ENCODE data around the gene SFRP2.

The SFRP2 gene

DNA sequence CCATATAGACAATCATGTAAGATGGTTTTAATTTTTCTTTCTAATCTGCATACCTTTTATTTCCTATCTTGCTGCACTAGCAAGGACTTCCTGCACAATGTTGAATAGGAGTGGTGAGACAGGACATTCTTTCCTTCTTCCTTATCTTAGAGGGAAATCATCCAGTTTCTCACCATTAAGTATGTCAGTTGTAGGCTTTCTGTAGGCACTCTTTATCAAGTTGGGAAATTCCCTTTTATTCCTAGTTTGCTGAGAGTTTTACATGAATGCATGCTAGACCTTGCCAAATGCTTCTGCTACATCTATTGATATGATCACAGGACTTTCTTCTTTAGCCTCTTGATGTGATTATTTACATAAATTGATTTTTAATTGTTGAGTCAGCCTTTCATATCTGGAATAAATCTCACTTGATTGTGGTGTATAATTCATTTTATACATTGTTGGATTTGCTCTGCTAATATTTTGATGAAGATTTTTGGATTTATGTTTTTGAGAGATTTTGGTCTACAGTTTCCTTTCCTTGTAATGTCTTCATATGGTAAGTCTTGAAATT, 52.9 kb downstream of the SFRP2 start:
- H3K4me3 ChIP-seq (replicated peaks; ENCODE audit: low read depth, low read length), result no peak overlapping the region
- DNase-seq (ENCODE audit: extremely low read depth, low read depth), result no peak
- TF ChIP-seq, protein P1, sequence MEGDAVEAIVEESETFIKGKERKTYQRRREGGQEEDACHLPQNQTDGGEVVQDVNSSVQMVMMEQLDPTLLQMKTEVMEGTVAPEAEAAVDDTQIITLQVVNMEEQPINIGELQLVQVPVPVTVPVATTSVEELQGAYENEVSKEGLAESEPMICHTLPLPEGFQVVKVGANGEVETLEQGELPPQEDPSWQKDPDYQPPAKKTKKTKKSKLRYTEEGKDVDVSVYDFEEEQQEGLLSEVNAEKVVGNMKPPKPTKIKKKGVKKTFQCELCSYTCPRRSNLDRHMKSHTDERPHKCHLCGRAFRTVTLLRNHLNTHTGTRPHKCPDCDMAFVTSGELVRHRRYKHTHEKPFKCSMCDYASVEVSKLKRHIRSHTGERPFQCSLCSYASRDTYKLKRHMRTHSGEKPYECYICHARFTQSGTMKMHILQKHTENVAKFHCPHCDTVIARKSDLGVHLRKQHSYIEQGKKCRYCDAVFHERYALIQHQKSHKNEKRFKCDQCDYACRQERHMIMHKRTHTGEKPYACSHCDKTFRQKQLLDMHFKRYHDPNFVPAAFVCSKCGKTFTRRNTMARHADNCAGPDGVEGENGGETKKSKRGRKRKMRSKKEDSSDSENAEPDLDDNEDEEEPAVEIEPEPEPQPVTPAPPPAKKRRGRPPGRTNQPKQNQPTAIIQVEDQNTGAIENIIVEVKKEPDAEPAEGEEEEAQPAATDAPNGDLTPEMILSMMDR (IDR thresholded peaks at IDR 0.05; ENCODE audit: low read depth, low read length, missing control alignments), result no peak

DNA sequence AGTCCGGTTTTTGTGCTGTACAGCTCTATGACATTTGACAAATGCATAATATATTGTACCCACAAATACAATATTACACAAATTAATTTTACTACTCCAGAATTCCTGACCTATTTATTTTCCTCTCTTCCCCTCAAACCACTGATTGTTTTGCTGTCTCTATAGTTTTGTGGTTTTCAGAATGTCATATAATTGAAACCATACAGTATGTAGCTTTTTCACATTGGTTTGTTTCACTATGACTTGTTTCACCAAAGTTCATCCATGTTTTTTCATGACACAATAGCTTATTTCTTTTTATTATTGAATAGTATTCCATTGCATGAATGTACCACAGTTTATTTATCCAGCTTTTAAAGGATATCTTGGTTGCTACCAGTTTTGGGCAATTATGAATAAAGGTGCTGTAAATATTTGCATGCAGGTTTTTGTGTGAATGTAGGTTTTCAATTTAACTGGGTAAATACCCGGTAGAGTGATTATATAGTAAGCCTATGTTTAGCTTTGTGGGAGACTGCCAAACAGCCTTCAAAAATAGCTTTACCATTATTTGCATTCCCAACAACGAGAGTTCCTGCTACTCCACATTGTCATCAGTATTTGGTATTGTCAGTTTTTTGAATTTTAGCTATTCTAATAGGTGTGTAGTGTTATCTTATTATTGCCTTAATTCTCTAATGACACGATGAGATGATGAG, 55.0 kb downstream of the SFRP2 start:
- TF ChIP-seq, protein P1 (IDR thresholded peaks at IDR 0.05; ENCODE audit: low read depth, low read length, missing control alignments), result no peak
- no peak overlapping the region for H3K4me3 ChIP-seq (replicated peaks; ENCODE audit: low read depth, low read length)
- DNase-seq (ENCODE audit: extremely low read depth, low read depth), result no peak

- TF ChIP-seq, protein P1 (IDR thresholded peaks at IDR 0.05; ENCODE audit: low read depth, low read length, missing control alignments), result no peak
- peak; percentile 99 for DNase-seq (ENCODE audit: extremely low read depth, low read depth)
- H3K4me3 ChIP-seq (replicated peaks; ENCODE audit: low read depth, low read length), result no peak overlapping the region
Observed at GRCh38 chr4:153731239-153731638, 57.6 kb downstream of the SFRP2 start.

Measured in HFF-Myc (cell line).